NCI-H2029 treated with DMSO at 0.1 percent for 48 hours (cell line): Measurements from ENCODE around the gene SMIM32.

Source experiments
- DNase-seq: peaks from one replicate; lab custom pipeline; 2025; lab: John Stamatoyannopoulos, UW

SMIM32 gene

DNA sequence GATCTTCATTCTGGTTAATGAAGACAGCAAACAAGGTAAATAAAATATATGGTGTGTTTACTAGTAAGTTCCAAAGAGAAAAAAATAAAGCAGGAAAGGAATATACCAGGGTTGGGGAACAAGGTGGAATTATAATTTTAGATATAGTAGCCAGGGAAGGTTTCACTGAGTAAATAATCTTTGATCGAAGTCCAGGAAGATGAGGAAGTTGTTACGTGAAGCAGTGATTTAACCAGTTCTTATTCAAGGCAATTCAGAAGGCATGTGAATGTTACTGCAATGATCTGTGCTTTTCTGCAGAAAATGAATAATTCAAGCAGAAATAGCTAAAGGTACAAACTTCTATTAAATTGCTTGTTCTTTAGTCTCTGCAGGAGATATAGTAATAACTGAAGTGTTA is 6.2 kb downstream of the SMIM32 start:
- no peak for DNase-seq

DNA sequence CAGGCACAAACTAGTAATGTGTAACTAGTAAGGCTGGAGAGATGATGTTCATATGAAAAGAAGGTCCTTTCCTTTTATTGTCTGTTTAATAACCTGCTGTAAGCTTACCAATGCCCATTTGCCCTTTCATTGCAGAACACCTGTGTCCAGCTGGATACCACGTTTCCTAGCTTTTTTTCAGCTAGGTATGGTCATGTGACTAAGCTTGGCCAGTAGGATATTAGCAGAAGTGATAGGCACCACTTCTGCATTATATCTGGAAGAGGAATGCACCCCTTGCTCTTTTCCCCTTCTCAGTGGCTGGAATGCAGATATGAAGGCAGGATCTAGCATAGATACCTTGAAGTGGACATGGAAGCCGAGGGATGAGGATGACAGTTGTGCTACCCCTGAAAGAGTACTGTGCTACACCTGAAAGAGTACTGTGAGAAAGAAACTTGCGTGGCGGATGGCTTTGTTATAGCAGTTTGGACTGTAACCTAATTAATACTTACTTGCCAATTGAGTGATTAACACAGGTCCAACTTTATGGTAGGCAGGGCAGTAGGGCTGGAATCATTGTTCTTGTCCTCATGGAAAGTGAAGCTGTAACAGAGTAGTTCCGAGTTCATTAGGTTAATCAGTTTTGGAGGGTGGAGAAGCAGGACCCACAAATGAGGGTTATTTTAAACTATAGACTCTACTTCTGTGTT is 6.8 kb downstream of the SMIM32 start:
- DNase-seq = no peak

DNA sequence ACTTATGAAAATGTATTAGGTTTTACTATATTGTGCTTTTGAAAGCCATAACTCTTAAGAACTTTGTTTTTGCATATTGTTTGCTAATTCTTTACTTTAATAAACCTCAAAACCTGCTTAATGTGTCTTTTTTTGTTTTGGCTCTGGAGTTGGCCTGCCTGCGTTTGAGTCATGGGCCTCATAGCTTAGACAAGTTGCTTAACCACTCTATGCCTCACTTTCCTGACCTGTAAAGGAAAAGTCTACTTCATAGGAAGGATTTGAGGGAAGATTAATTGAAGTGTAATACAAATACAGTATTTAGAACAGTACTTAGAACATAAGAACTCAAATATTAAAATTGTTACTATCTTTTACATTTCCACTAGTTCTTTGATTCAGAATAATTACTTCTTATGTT is 10.3 kb downstream of the SMIM32 start:
- no peak for DNase-seq

DNA sequence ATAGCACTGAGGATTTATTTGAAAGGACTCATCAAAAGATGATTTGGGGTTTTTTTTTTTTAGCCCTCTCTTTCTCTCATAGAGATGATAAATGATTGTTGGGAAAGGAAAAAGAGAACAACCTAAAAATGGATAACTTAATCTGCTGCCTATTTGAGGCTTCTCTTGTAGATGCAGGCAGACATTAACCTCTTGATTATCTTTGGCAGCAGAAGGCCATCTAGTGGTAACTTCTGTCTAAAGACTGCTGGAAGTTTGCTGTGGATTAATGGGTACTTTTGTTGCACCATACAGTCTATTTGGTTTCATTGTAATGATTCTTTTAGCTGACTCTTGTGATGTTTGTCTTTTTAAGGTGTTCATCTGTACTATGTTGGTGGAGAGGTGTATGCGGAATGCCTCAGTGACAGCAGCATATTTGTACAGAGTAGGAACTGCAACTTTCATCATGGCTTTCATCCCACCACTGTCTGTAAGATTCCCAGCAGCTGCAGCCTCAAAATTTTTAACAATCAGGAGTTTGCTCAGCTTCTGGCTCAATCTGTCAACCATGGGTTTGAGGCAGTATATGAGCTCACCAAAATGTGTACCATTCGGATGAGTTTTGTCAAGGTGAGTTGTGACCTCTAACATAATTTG is 18.8 kb downstream of the SMIM32 start:
- DNase-seq = peak; percentile 33

DNA sequence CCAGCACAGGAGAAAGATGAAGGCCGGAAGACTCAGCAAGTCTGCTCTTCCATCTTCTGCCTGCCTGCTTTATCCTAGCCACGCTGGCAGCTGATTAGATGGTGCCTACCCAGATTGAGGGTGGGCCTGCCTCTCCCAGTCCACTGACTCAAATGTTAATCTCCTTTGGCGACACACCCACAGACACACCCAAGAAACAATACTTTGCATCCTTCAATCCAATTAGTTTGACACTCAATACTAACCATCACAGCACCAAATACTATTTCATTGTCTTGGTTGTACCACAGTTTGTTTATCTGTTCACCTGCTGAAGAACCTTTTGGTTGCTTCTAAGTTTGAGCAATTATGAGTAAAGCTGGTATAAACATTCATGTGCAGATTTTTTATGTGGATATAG is 23.7 kb downstream of the SMIM32 start:
- DNase-seq = no peak

DNA sequence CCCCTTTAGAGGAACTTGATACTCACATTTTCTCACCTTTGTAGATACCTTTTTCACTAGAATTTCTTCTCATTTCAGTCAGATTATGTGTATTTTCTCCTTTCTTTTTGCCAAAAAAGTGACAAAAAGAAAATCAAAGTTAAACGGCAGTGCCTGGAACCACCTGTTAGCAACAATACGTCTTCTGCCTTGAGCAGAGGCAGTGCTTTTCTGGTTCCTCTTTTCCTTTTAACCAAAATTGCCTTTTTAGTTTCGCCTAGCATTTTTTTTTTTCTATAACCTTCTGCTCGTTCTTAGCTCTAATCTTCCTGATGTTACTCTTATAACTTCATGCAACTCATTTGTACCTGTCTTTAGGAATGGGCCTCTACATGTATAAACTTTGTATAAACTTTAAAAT is 26.1 kb downstream of the SMIM32 start:
- no peak for DNase-seq

DNA sequence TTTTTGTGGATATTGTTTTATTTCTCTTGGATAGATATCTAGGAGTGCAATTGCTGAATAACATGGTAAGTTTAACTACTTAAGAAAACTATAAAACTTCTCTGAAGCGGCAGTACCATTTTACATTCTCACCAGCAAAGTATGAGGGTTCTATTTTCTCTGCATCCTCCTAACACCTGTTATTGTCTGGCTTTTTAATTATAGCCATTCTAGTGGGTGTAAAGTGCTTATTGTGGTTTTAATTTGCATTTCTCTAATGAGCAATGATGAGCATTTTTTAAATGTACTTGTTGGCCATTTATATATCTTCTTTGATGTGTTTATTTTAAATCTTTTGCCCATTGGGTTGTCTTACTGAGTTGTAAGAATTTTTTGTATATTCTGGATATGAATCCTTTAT is 28.7 kb downstream of the SMIM32 start:
- DNase-seq = no peak

DNA sequence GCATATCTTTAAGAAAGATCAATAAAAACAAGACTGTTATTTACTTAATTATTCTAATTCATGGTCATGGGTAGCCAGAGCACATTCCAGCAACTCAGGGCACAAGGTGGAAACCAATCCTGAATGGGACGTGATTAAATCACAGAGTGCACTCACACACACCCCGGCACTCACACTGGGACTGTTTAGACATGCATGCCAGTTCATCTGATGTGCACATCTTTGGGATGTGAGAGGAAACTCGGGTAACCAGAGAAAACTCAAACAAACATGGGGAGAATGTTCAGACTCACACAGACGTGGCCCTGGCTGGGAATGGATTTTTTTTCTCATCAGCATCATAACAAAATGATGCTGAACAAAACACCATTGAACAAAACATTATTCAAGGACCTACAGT is 31.0 kb downstream of the SMIM32 start:
- no peak for DNase-seq

DNA sequence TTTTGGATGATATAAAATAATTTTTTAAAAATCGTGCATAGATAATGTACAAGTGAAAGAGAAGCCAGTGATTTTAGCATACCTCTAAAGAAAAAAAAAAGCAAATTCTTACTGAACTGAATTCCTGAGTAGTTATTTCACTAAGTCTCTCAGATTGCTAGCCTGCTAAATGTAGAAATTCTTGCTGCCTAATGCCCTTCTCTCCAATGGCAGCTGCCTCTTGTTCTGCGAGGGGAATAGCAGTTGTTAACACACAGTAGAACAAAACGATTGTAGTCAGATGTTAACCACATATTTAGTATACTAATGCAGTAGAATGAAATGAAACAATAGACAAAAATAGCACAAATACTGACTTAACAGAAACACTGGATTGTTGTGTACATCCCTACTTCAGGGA is 33.5 kb downstream of the SMIM32 start:
- DNase-seq = no peak

DNA sequence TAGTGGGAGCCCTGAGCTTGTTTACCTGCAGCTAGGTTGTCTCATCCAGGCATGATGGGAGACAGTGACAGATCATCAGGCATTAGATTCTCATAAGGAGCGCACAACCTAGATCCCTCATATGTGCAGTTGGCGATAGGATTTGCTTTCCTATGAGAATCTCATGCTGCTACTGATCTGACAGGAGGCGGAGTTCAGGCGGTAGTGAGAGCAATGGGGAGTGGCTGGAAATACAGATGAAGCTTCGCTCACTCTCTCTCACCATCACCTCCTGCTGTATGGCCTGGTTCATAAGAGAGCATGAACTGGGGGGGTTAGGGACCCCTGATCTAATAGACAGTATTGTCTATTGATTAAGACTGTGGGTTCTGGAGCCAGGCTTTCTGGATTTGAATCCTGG is 35.4 kb downstream of the SMIM32 start:
- no peak for DNase-seq

DNA sequence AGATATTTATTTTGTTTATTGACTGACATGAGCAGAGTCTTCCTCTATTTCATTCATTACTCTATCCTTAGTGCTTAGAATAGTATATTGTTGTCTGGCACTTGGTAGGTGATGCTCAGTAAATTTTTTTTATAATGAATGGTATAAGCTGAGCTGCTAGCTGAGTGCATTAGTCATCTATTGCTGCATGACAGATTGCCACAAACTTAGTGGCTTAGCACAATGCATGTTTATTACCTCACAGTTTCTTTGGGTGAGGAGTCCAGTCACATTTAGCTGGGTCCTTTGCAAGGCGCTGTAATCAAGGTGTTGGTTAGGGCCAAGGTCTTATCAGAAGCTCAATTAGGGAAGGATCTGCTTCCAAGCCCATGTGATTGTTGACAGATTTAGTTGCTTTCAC is 37.2 kb downstream of the SMIM32 start:
- DNase-seq = no peak

DNA sequence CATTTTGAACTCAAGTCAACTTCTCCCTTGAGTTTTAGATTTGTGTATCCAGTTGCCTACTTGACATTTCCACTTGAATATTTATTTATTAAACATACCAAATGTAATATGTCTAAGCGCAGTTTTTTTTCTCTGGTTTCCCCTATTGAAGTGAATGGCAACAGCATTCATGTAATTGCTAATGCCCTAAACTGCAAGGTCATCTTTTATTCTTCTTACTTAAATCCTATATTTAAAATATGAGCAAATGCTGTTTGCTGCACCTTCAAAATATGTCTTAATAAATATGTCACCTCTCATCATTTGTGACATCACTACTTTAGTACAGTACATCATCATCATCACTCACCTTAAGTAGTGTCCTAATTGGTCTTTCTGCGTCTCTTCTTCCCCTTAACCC is 37.9 kb downstream of the SMIM32 start:
- no peak for DNase-seq

DNA sequence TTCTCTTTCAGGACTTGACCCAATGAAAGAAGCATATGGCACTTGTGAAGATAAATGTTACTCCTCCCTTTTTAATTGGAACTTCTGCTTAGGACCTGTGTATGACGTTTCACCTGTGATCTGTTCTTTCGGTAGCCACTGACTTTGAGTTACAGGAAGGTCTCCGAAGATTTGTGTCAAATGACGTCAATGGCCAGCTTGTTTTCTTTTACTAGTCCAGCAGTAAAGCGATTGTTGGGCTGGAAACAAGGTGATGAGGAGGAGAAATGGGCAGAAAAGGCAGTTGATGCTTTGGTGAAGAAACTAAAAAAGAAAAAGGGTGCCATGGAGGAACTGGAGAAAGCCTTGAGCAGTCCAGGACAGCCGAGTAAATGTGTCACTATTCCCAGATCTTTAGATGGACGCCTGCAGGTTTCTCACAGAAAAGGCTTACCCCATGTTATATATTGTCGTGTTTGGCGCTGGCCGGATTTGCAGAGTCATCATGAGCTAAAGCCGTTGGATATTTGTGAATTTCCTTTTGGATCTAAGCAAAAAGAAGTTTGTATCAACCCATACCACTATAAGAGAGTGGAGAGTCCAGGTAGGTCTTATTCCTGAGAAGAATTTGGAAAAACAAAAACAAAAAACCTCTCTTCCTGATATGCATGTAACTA is 39.3 kb downstream of the SMIM32 start:
- DNase-seq = no peak

DNA sequence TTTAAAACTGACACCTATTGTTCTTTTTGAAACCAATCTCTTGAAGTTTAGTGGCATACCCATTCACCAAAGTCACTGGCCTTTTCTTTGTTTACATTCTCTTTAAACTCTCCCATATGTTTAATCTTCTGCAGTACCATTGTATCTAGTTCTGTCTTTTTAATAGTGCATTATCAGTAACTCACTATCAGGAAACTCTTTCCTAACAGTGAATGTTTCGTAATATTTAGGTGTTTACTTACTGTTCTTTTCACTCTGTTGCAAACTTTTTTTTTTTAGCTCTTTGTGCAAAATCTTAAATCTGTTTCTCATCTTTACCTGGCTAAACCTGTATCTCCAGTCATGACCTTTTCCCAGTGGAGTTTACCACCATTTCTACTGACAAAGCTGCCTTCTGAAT is 43.1 kb downstream of the SMIM32 start:
- DNase-seq = no peak

DNA sequence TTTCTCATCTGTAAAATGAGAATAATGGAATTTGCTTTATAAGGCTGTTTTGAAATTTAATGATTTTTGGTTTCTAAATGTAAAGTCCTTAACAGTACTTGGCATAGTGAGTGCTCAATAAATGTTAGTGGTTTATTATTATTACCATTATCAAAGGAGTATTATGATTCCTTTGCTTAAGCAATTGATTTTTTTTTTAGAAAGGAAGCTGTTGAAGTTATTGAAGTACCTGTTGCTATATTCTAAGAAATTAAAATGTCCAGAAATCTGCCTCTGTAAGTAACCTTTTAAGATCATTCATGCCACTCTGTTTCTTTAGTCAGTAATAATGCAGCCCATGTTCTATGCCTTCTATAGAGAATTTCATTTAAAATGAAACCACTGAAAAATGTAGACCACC is 45.3 kb downstream of the SMIM32 start:
- no peak for DNase-seq

DNA sequence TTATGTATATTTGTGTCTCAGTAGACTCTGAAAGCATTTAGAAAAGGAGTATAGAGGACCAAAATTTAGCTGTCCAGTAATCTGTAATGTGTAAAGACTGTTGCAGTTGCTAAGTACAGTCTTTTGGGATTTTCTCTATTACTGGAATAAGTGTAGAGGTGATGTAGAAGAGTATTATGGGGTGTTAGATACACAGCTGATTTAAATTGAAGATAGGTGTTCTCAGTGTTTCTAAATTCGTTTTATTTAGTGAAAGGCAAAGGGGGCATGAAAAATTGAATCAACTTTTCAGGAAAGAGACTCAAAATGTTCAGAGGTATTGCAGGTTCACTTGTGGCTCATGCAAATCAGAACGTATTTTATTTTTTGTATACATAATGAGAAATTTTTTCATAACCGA is 46.8 kb downstream of the SMIM32 start:
- DNase-seq = no peak

DNA sequence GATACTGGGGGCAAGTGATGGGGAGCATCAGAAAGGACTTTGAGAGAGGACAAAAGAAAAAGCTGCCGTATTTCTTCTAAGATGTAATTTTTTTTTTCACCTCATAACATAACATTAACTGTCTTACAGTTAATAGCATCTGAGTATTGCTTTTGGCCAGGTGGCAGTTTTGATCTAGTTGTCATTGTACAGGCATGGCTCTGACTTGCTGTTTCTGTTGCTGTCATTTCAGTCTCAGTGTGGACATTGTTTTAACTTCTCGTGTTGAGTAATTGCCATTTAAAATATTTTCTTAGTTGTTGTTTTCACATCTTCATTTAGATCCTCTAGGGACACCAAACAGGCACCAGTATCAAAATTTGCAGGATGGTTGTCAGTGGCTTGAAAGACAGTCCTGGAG is 47.9 kb downstream of the SMIM32 start:
- DNase-seq = no peak

DNA sequence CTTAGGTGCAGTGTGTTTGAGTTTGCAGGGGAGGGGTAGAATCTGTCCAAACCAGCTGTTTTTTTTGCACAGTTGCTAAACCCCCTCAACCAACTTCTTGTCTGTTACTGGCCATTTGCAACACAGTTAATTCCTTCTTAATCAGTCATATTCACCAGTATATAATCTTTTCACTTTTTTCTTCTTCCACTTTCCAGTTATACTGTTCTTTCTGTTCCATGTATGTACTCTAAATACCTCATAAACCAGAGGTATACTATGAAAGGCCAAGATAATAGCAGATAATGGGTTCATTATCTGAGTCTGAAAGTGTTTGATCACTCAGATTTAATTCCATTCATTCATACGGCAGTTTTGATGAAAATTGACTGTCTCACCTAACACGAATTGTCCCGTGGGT is 49.2 kb downstream of the SMIM32 start:
- DNase-seq = no peak

DNA sequence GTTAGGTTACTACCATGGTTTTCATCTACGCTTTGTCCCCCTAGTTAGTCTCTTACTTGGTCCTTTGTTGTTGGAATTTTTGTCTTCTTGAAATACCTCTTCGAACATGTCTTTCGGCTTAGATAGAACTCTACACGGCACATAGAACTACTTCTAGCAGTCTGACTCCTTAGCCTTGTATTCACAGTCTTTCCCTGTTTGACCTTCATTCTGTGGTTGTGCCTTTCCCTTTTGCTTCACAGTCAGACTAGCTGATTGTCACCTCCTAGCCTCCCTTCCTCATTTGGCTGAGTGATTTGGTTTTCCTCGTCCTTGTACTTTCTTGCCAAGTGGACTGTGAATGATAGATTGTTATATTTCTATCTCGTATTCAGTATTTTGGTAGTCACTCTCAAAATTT is 49.6 kb downstream of the SMIM32 start:
- no peak for DNase-seq

DNA sequence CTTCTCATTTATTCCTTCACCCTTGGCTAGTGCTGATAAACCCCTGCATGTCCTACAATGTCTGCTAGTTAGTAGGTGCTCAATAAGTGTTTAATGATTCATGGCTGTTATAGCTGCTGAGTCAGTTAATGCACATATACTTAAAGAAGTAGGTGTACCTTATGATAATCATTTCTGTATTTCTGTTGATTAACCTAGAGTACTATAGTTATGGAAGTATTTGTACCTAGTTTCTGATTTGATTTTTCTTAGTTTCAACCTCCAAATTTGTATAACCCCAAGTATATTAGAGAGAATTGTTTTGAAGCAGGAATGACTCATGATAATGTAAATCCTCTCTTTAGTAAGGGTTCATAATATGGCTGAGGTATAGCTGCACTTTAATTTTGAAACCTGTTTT is 51.4 kb downstream of the SMIM32 start:
- no peak for DNase-seq
